OCI-LY7 (cell line): ENCODE data around the gene CHD5. TPM values are rescaled to one million over a fixed set of nuclear protein-coding genes. Genes with fewer than 3 reads are reported as not detected.

Experiments used
- BruUV-seq: library from RNA; stranded (reverse); fragments of 400-500 nt; replicated peaks from 2 replicates; lab custom pipeline; 2021; lab: Mats Ljungman, UMichigan
- CTCF ChIA-PET: fragments of 300-600 bp; sonication (Branson Sonifier 250); formaldehyde crosslinking; loops from one replicate; lab custom pipeline; 2022; ENCODE audit warnings: antibody characterized with exemption; ENCODE audit not compliant: unreplicated experiment; lab: Charles Lee
- POLR2A ChIA-PET: fragments of 300-600 bp; sonication (Branson Sonifier 250); formaldehyde crosslinking; loops from one replicate; lab custom pipeline; 2022; ENCODE audit warnings: antibody characterized with exemption; lab: Charles Lee
- DNase-seq: peaks from one replicate; pipeline ENCODE4 v3.0.0-alpha.2; 2015; ENCODE audit warnings: low spot score
- H2AFZ ChIP-seq: fragments of 200-600 bp; sonication (generic), shearing (Covaris generic); 2 replicates; pipeline ENCODE4 v1.6.1; 2014; ENCODE audit warnings: mild to moderate bottlenecking, antibody characterized with exemption, low read length, moderate library complexity
- H3K27ac ChIP-seq: fragments of 200-600 bp; sonication (generic); 2 replicates; pipeline ENCODE4 v1.5.1; 2014; ENCODE audit warnings: mixed run types, low read depth, mild to moderate bottlenecking, moderate library complexity, low read length, inconsistent platforms; ENCODE audit not compliant: poor library complexity, severe bottlenecking
- H3K36me3 ChIP-seq: fragments of 200-600 bp; sonication (generic); 2 replicates; pipeline ENCODE4 v1.6.1; 2014; ENCODE audit warnings: mild to moderate bottlenecking, antibody characterized with exemption, low read length, moderate library complexity, mixed read lengths; ENCODE audit not compliant: insufficient read depth
- H3K4me1 ChIP-seq: fragments of 200-600 bp; sonication (generic); 2 replicates; pipeline ENCODE4 v1.5.1; 2014; ENCODE audit warnings: mild to moderate bottlenecking, low read length; ENCODE audit not compliant: insufficient read depth, poor library complexity, severe bottlenecking
- H3K4me2 ChIP-seq: fragments of 200-600 bp; sonication (generic); 2 replicates; pipeline ENCODE4 v1.6.1; 2014; ENCODE audit warnings: mild to moderate bottlenecking, low read length
- H3K4me3 ChIP-seq: fragments of 200-600 bp; sonication (generic); 2 replicates; pipeline ENCODE4 v1.5.1; 2014; ENCODE audit warnings: mild to moderate bottlenecking, low read depth, low read length; ENCODE audit not compliant: poor library complexity, severe bottlenecking
- H3K79me2 ChIP-seq: fragments of 200-600 bp; sonication (generic); 2 replicates; pipeline ENCODE4 v1.6.1; 2016; ENCODE audit warnings: low read depth, mild to moderate bottlenecking, low read length, moderate library complexity, mixed read lengths; ENCODE audit not compliant: insufficient read depth
- H3K9me2 ChIP-seq: fragments of 200-600 bp; sonication (generic); 2 replicates; pipeline ENCODE4 v1.6.1; 2016; ENCODE audit warnings: mild to moderate bottlenecking, low read length, mixed read lengths; ENCODE audit not compliant: insufficient read depth
- H3K9me3 ChIP-seq: fragments of 200-600 bp; sonication (generic); 2 replicates; pipeline ENCODE4 v1.6.1; 2014; ENCODE audit warnings: mild to moderate bottlenecking, mixed run types, low read length, mixed read lengths
- H4K20me1 ChIP-seq: fragments of 200-600 bp; sonication (generic); 2 replicates; pipeline ENCODE4 v1.6.1; 2014; ENCODE audit warnings: mild to moderate bottlenecking, antibody characterized with exemption, low read length, moderate library complexity, mixed read lengths; ENCODE audit not compliant: insufficient read depth
- CTCF ChIP-seq: fragments of 200-600 bp; sonication (generic); conservative IDR thresholded peaks from 2 replicates; pipeline ENCODE4 v1.5.1; 2014; ENCODE audit warnings: mild to moderate bottlenecking, antibody characterized with exemption, low read length, moderate library complexity, mixed read lengths
- EZH2phosphoT487 ChIP-seq: fragments of 200-600 bp; sonication (generic); IDR thresholded peaks from 2 replicates; pipeline ENCODE4 v1.6.1; 2018; ENCODE audit warnings: low read depth, borderline replicate concordance, mild to moderate bottlenecking, mixed run types, antibody characterized with exemption, low read length, moderate library complexity, mixed read lengths
- intact Hi-C: fragments of 100-400 bp; cut with micrococcal nuclease; formaldehyde crosslinking; loops from one replicate; pipeline ENCODE4 v1.10.0; 2022; ENCODE audit not compliant: unreplicated experiment
- total RNA-seq, 2 experiments: library from RNA; depleted of rRNA in 1 of 2; stranded (reverse); fragments of >200 nt in 1 of 2; shearing (Covaris generic) in 1 of 2; gene quantifications; 2 replicates each; pipeline ENCODE4 v1.2.3, GENCODE V29; 2014 to 2022

Gene CHD5
- total RNA-seq, 2 experiments from 2014 or later, result 0.19 to 0.38 TPM

- no peak overlapping the region for H3K27ac ChIP-seq
- H3K4me1 ChIP-seq, result peaks cover 8% of the 10 kb centered on the region
- POLR2A ChIA-PET, result no interaction called here
- TF ChIP-seq EZH2phosphoT487 (no peak), CTCF (no peak)
- intact Hi-C loops, result no loop called here
- no peak overlapping the region for H3K4me2 ChIP-seq
- BruUV-seq, result no TSS peak
- no peaks in the 10 kb centered on the region for H3K36me3 ChIP-seq
- no peak overlapping the region for H3K4me3 ChIP-seq
- CTCF ChIA-PET, result no interaction called here
- H2AFZ ChIP-seq, result no peak overlapping the region
- H4K20me1 ChIP-seq, result no peaks in the 10 kb centered on the region
- no peaks in the 10 kb centered on the region for H3K9me2 ChIP-seq
- H3K9me3 ChIP-seq, result no peaks in the 10 kb centered on the region
- no peak for DNase-seq
- no peaks in the 10 kb centered on the region for H3K79me2 ChIP-seq
Observed at GRCh38 chr1:6170116-6170741, 9.9 kb downstream of the CHD5 start.

- no peaks in the 10 kb centered on the region for H3K36me3 ChIP-seq
- no peak overlapping the region for H3K4me3 ChIP-seq
- H3K4me2 ChIP-seq, result no peak overlapping the region
- no peaks in the 10 kb centered on the region for H3K9me3 ChIP-seq
- no peaks in the 10 kb centered on the region for H4K20me1 ChIP-seq
- no peaks in the 10 kb centered on the region for H3K9me2 ChIP-seq
- intact Hi-C loops, result no loop called here
- H3K79me2 ChIP-seq, result no peaks in the 10 kb centered on the region
- no peak for DNase-seq
- BruUV-seq, result no TSS peak
- H3K4me1 ChIP-seq, result peaks cover 8% of the 10 kb centered on the region
- H3K27ac ChIP-seq, result no peak overlapping the region
- TF ChIP-seq EZH2phosphoT487, result no peak
- TF ChIP-seq CTCF, result no peak
- no peak overlapping the region for H2AFZ ChIP-seq
- CTCF ChIA-PET, result no interaction called here
- POLR2A ChIA-PET, result no interaction called here
Observed at GRCh38 chr1:6168947-6169586, 11.1 kb downstream of the CHD5 start.
